Measurements from ENCODE around the gene GNG2. TPM values are rescaled to one million over a fixed set of nuclear protein-coding genes. Genes with fewer than 3 reads are reported as not detected.

GNG2 gene
- total RNA-seq, 3 donors from 2014 or later, result 12.1 to 106 (median 15.1) TPM

DNA sequence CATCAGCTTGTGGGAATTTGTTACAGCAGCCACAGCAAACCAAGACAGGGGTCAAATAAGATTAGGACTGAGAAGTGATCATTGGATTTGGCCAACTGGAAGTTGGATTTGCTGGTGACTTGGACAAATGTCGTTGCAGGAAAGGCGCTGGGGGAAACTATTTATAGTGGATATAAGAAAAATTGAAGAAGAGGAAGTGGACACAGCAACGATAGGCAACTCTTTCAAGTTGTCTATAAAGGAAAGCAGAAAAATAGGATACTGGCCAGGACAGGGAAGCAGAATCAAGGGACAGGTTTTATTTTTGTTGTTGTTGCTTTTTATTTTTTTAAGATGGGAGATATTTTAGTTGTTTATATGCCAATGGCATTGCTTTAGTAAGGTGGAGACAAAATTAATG lies 72.8 kb downstream of the GNG2 start:
- H3K27ac ChIP-seq, result no peak overlapping the region
- no peaks in the 10 kb centered on the region for H3K9me3 ChIP-seq
- no peaks in the 10 kb centered on the region for H3K36me3 ChIP-seq
- intact Hi-C loops (cut with DNase I; ENCODE audit: low total_unique reads), result no loop called here
- TF ChIP-seq POLR2A (IDR thresholded peaks at IDR 0.05) (no peak), POLR2AphosphoS5 (IDR thresholded peaks at IDR 0.05) (no peak)
- TF ChIP-seq, protein P1, sequence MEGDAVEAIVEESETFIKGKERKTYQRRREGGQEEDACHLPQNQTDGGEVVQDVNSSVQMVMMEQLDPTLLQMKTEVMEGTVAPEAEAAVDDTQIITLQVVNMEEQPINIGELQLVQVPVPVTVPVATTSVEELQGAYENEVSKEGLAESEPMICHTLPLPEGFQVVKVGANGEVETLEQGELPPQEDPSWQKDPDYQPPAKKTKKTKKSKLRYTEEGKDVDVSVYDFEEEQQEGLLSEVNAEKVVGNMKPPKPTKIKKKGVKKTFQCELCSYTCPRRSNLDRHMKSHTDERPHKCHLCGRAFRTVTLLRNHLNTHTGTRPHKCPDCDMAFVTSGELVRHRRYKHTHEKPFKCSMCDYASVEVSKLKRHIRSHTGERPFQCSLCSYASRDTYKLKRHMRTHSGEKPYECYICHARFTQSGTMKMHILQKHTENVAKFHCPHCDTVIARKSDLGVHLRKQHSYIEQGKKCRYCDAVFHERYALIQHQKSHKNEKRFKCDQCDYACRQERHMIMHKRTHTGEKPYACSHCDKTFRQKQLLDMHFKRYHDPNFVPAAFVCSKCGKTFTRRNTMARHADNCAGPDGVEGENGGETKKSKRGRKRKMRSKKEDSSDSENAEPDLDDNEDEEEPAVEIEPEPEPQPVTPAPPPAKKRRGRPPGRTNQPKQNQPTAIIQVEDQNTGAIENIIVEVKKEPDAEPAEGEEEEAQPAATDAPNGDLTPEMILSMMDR (IDR thresholded peaks at IDR 0.05), result no peak
- H3K4me3 ChIP-seq, result no peak overlapping the region
- H3K4me1 ChIP-seq, result no peaks in the 10 kb centered on the region
- DNase-seq (ENCODE audit: low spot score in 2 of 2), result no peak
- H3K27me3 ChIP-seq, result no peaks in the 10 kb centered on the region

DNA sequence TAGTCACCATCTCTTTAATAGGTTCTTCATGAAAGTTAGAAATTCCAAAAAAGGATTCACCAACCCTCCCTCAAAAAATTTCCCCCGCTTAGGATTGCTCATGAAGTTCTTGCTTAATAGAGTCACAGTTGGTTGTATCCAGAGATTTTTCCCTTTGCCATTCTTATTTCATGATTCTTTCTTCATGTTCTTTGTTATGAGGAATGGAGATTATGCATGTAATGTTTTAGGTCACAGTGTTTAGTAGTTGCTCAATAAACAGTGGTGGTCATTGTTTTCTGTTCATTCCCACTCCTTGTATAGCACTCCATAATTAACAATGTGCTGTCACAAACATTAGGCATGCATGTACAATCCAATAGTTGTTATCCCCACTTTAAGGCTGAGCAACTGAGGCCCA lies 77.7 kb downstream of the GNG2 start:
- no peak for DNase-seq (ENCODE audit: low spot score in 2 of 2)
- Histone ChIP-seq H3K4me3 (no peak overlapping the region), H3K27ac (no peak overlapping the region), H3K27me3 (no peaks in the 10 kb centered on the region), H3K36me3 (no peaks in the 10 kb centered on the region), H3K9me3 (no peaks in the 10 kb centered on the region), H3K4me1 (no peaks in the 10 kb centered on the region)
- intact Hi-C loops (cut with DNase I; ENCODE audit: low total_unique reads), result no loop called here
- TF ChIP-seq POLR2A (IDR thresholded peaks at IDR 0.05) (no peak), POLR2AphosphoS5 (IDR thresholded peaks at IDR 0.05) (no peak)
- TF ChIP-seq, protein P1 (IDR thresholded peaks at IDR 0.05), result no peak

DNA sequence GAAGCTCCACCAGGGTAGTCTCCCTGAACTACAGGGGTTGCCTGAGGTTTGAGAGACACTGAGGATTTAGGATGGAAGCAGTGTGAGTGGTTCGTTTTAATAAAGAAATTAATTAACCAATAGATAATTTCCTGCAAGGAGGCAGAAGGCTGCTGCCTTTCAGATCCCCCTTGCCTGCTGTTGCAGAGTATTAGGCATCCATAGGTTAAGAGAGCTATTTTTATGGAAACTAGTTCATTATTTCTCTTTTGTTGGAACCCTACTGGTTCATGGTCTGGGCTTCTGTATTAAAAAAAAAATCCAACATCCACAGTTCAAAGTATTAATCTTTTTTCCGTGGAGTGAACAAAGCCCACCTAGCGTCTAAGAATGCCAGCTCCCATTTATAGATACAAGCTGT lies 78.4 kb downstream of the GNG2 start:
- TF ChIP-seq POLR2A (IDR thresholded peaks at IDR 0.05) (no peak), POLR2AphosphoS5 (IDR thresholded peaks at IDR 0.05) (no peak)
- TF ChIP-seq, protein P1 (IDR thresholded peaks at IDR 0.05), result no peak
- Histone ChIP-seq H3K9me3 (no peaks in the 10 kb centered on the region), H3K36me3 (no peaks in the 10 kb centered on the region), H3K4me3 (no peak overlapping the region), H3K4me1 (no peaks in the 10 kb centered on the region), H3K27me3 (no peaks in the 10 kb centered on the region), H3K27ac (no peak overlapping the region)
- intact Hi-C loops (cut with DNase I; ENCODE audit: low total_unique reads), result no loop called here
- no peak for DNase-seq (ENCODE audit: low spot score in 2 of 2)

DNA sequence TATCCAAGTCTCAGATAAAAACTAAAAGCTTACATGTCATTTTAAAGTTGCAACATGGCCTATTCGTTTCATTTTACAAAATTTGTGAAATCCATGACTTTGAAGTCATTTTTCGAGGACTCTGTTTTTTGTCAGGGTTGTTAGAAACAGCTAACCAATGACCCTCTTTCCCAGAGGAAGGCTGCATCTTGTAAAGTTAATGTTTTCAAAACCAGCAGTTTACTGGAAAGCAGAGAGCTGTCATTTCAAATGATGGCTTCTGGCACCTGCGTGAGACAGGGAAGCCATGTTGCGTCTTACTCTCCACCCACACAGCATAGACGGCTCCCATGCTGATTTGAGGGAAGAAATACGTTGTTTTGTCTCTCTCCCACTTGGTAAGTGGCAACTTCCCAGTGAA lies 78.8 kb downstream of the GNG2 start:
- no peak for DNase-seq (ENCODE audit: low spot score in 2 of 2)
- H3K27ac ChIP-seq, result no peak overlapping the region
- no peaks in the 10 kb centered on the region for H3K27me3 ChIP-seq
- intact Hi-C loops (cut with DNase I; ENCODE audit: low total_unique reads), result no loop called here
- H3K9me3 ChIP-seq, result no peaks in the 10 kb centered on the region
- TF ChIP-seq POLR2AphosphoS5 (IDR thresholded peaks at IDR 0.05) (no peak), POLR2A (IDR thresholded peaks at IDR 0.05) (no peak)
- TF ChIP-seq, protein P1 (IDR thresholded peaks at IDR 0.05), result no peak
- no peaks in the 10 kb centered on the region for H3K4me1 ChIP-seq
- H3K36me3 ChIP-seq, result no peaks in the 10 kb centered on the region
- H3K4me3 ChIP-seq, result no peak overlapping the region

DNA sequence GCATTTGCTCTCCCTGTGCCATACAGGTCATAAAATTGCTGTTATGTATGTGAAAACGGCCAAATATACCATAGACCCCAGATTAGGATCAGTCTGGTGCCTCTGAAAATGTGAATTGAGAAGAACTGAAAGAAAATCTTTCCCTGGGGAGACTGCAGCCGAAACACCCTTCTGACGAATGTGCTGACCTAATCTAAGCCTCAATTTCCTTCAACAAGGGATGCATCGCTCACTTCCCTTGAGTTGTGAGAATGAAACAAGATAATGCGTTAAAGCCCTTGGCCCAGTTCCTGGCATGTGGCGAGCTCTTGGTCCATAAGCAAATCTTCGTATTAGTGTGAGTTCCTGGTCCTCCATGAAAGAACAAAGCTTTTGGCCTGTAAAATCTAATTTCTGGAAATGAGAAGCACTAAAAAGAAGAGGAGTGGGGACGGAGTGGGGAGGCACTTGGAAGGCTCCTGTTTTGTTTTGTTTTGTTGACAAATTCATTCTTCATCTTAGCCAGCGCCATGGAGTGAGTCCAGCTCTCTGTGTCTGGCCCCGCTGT lies 79.4 kb downstream of the GNG2 start:
- Histone ChIP-seq H3K27ac (no peak overlapping the region), H3K4me1 (no peaks in the 10 kb centered on the region), H3K9me3 (no peaks in the 10 kb centered on the region), H3K4me3 (no peak overlapping the region), H3K36me3 (no peaks in the 10 kb centered on the region), H3K27me3 (no peaks in the 10 kb centered on the region)
- intact Hi-C loops (cut with DNase I; ENCODE audit: low total_unique reads), result no loop called here
- TF ChIP-seq, protein P1 (IDR thresholded peaks at IDR 0.05), result no peak
- no peak for TF ChIP-seq POLR2AphosphoS5 (IDR thresholded peaks at IDR 0.05)
- TF ChIP-seq POLR2A (IDR thresholded peaks at IDR 0.05), result no peak
- no peak for DNase-seq (ENCODE audit: low spot score in 2 of 2)
